ENCODE data around the gene PARP9. TPM values are rescaled to one million over a fixed set of nuclear protein-coding genes. Genes with fewer than 3 reads are reported as not detected.

The PARP9 gene
- total RNA-seq: 10 to 100 TPM; 21.0 to 28.6 (median 24.0) TPM

GRCh38 chr3:122564155-122564912 lies at the start of gene PARP9, which contains the start of gene DTX3L:
Gene PARP9 (minus strand): TSS chr3:122564300. CDS start chr3:122559620, 4,680 bp downstream.
Gene DTX3L (plus strand): TSS chr3:122564338. CDS start chr3:122564427, 89 bp downstream.
- H3K36me3 ChIP-seq: peaks cover 0 to 39% of the 10 kb centered on the region in 2 donors
- peak within 1 kb of the TSS; percentile 73 to 93 for H3K4me3 ChIP-seq
- H3K9me3 ChIP-seq: no peaks in the 10 kb centered on the region
- WGBS, 2 donors (ENCODE audit: low coverage in 1 of 2): 0% methylated on average over 2 to 19 of the region's 56 CpGs
- H3K4me1 ChIP-seq: peaks cover 0 to 86% (median 28%) of the 10 kb centered on the region in 3 donors
- peak; percentile 96 for ATAC-seq
- H3K27ac ChIP-seq: peak within 1 kb of the TSS; percentile 93 to 99 (median 96)
- TF ChIP-seq, protein P1, sequence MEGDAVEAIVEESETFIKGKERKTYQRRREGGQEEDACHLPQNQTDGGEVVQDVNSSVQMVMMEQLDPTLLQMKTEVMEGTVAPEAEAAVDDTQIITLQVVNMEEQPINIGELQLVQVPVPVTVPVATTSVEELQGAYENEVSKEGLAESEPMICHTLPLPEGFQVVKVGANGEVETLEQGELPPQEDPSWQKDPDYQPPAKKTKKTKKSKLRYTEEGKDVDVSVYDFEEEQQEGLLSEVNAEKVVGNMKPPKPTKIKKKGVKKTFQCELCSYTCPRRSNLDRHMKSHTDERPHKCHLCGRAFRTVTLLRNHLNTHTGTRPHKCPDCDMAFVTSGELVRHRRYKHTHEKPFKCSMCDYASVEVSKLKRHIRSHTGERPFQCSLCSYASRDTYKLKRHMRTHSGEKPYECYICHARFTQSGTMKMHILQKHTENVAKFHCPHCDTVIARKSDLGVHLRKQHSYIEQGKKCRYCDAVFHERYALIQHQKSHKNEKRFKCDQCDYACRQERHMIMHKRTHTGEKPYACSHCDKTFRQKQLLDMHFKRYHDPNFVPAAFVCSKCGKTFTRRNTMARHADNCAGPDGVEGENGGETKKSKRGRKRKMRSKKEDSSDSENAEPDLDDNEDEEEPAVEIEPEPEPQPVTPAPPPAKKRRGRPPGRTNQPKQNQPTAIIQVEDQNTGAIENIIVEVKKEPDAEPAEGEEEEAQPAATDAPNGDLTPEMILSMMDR (IDR thresholded peaks at IDR 0.05): no peak
- TF ChIP-seq EP300 (IDR thresholded peaks at IDR 0.05) (no peak), POLR2AphosphoS5 (IDR thresholded peaks at IDR 0.05) (peak; percentile 92), POLR2A (IDR thresholded peaks at IDR 0.05) (peak; percentile 65 to 73)
- H3K27me3 ChIP-seq: no peaks in the 10 kb centered on the region

DNA sequence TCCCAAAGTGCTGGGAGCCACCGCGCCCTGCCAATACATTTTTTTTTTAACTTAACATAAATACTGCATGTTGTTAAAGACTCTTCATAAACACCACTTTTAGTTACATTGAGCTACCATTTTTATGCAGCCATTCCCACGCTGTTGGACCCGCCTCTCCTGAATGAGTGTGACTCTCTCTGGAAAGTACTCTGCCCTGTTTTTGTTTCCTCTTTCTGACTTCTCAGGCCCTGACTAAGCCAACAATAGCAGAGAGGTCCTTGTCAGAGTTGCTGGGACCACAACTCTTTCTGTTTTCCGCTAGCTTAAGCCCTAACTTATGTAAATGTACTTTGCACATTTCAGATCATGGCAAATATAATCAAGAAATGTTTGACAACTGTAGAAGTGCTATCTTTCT lies 48.6 kb upstream of the PARP9 start:
- ATAC-seq: no peak
- no peak overlapping the region for H3K27ac ChIP-seq
- H3K36me3 ChIP-seq: no peaks in the 10 kb centered on the region
- H3K27me3 ChIP-seq: no peaks in the 10 kb centered on the region
- WGBS, 2 donors (ENCODE audit: low coverage in 1 of 2): 93% methylated on average over 2 to 5 of the region's 5 CpGs
- H3K4me1 ChIP-seq: no peaks in the 10 kb centered on the region
- no peaks in the 10 kb centered on the region for H3K9me3 ChIP-seq
- no peak for TF ChIP-seq POLR2A (IDR thresholded peaks at IDR 0.05)
- no peak for TF ChIP-seq POLR2AphosphoS5 (IDR thresholded peaks at IDR 0.05)
- TF ChIP-seq EP300 (IDR thresholded peaks at IDR 0.05): no peak
- TF ChIP-seq, protein P1 (IDR thresholded peaks at IDR 0.05): no peak
- H3K4me3 ChIP-seq: no peak overlapping the region

GRCh38 chr3:122609798-122610559 lies 45.9 kb upstream of the PARP9 start:
- Histone ChIP-seq H3K4me3 (no peak overlapping the region), H3K4me1 (no peaks in the 10 kb centered on the region), H3K9me3 (no peaks in the 10 kb centered on the region), H3K27me3 (no peaks in the 10 kb centered on the region), H3K36me3 (no peaks in the 10 kb centered on the region), H3K27ac (no peak overlapping the region)
- no peak for ATAC-seq
- TF ChIP-seq POLR2AphosphoS5 (IDR thresholded peaks at IDR 0.05) (no peak), EP300 (IDR thresholded peaks at IDR 0.05) (no peak), POLR2A (IDR thresholded peaks at IDR 0.05) (no peak)
- TF ChIP-seq, protein P1 (IDR thresholded peaks at IDR 0.05): no peak
- 80 to 85% methylated on average over 6 to 7 of the region's 7 CpGs for WGBS, 2 donors (ENCODE audit: low coverage in 1 of 2)

- 86% methylated on average over 1 of the region's 1 CpG; no CpG with 5 or more reads in 1 of the 2 donors for WGBS, 2 donors (ENCODE audit: low coverage in 1 of 2)
- Histone ChIP-seq H3K36me3 (no peaks in the 10 kb centered on the region), H3K4me3 (no peak overlapping the region), H3K9me3 (no peaks in the 10 kb centered on the region), H3K4me1 (no peaks in the 10 kb centered on the region), H3K27ac (no peak overlapping the region), H3K27me3 (no peaks in the 10 kb centered on the region)
- no peak for ATAC-seq
- TF ChIP-seq EP300 (IDR thresholded peaks at IDR 0.05) (no peak), POLR2A (IDR thresholded peaks at IDR 0.05) (no peak), POLR2AphosphoS5 (IDR thresholded peaks at IDR 0.05) (no peak)
- TF ChIP-seq, protein P1 (IDR thresholded peaks at IDR 0.05): no peak
Observed at GRCh38 chr3:122608916-122609315, 44.8 kb upstream of the PARP9 start.

Measured in gastroesophageal sphincter (tissue), 4 donors.